GM19452 (cell line): ENCODE data around the gene BARX2.

Source experiments
- ATAC-seq: cut with Tn5 transposase; IDR thresholded peaks from one replicate; pipeline ENCODE4 v1.9.1; 2021; ENCODE audit not compliant: unreplicated experiment

Gene BARX2

DNA sequence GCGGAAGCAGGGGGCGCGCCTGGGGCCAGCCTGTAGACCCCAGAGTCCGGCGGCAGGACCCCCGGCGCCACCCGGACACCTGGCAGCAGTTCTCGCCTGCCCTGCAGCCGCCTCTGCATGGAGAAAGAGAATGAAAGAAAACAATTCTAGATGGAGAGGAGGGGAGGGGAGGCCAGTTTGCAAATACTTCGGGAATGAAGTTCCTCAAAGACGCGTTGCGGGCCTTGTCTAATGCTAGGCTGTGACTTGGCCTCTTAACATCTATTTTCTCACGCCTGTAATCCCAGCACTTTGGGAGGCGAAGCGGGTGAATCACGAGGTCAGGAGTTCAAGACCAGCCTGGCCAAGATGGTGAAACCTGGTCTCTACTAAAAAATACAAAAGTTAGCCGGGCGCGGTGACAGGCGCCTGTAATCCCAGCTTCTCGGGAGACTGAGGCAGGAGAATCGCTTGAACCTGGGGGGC lies 2.1 kb upstream of the BARX2 start:
- no peak for ATAC-seq

- no peak for ATAC-seq
These were observed 1.3 kb upstream of the BARX2 start for GRCh38 chr11:129374081-129374992.

DNA sequence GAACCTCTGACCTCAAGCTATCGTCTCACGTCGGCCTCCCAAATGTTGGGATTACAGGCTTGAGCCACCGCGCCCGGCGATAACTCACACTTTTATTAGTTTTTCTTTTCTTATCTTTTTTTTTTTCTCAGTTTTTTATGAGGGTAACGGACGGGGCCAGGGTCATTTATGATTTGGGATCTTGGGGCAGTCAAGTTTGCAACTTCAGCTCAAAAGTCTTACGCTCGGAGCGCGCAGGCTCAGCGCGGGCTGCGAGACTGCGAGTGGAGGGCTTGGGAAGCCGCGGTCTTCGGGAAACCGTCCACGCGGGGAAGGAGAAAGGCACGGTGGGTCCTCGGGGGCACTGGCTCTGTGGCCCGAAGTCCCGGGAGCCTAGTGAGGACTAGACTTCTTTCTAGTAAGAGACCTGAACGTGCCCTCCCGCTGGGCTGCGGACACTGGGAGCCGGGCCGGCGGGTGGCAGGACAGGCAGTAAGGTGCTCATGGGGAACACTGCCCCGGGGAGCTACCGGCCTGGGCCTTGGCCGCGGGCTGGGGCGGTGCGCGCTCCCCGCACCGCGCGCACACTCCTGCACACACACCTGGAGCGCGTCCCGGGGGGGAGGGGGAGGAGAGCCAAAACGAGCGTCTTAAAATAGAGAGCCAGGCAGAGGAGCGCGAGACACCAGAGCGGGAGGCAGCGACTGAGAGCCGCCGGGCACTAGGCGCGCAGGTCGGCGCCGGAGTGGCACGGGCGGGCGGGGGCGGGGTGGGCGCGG lies 476 bp upstream of the BARX2 start:
- ATAC-seq = no peak

DNA sequence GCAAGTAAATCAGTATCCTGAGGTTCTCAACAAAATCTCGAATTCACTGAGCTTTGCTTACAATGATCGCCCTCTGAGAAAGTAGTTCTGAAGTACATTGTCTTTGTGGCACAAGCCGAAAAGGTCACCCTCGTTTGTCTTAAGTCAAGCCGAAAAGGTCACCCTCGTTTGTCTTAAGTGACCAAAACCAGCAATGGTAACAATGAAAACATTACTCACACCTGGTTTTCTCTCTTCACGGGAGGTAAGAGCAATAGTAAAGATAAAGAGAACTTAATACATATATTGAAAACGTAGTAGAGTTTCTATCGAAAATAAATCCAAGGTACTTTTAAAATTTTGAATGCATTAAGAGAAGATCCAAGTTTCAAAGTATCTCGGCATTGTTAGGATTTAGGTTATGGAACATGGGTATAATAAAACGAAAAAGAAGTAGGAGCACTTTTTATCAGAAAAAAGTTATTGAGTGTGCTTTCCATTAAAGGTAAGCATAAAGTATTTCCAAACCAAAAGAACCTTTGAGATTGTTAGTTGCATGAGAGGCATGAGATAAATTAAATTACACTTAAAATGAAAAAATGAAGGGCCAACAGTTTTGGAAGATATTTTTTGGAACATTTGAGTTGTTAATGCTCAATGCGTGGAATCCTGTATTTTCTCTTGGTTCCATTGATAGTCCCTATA lies 1.2 kb downstream of the BARX2 start:
- ATAC-seq = no peak

DNA sequence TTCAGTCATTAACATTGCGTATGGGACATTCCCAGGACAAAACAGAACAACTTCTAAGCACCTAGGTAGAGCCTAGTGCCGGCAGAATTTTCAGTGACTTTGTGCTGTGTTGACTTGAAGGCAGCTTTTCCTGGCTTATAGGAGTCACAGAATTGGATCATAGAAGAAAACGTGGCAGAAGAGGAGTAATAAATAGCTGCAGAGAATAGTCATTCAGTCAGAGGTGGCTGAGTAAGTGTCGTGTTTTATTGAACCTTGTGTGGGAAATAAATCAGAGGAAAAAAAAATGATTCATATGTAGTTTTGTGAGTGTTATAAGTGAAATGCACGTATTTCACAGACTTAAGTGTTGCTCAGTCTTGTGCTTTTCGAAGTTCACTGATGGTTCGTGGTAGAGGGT lies 2.1 kb downstream of the BARX2 start:
- no peak for ATAC-seq

GRCh38 chr11:129380413-129380812 lies 4.8 kb downstream of the BARX2 start:
- ATAC-seq = no peak

DNA sequence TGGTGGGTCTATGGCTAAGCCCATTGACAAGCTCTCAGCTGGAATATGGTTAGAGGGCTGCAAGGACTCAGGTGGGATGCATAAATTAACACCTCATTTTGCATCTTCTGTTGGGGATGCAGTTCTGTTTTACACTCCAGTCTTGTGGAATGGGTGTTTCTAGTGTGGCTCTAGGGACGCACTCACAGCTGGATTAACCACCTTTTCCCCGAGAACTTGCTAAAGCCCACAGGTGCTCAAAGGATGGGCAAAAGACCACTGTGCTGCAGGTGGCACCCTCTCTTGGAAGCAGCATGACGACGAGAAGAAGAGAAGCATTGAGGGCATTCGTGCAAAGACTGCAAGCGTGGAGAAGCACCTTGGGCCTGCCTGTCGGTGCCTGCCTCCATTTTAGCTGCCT lies 6.9 kb downstream of the BARX2 start:
- no peak for ATAC-seq

DNA sequence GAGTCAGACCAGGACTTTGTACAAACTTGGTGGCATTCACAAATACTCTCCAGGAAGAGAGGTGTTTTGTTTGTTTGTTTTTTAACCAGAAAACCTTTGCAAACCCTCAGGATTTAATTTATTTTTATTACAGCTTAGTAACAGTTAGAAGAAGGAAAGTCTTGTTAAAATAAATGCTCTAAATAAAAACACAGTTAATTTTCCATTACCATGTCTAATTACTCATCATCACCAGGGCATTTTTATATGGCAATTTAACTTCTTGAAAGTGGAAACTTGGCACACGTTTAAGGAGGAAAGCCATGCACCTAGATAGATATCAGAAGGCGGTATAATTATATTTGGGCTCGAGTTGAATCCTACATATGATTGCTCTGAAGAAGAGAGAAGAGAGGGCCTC lies 7.4 kb downstream of the BARX2 start:
- ATAC-seq = no peak

DNA sequence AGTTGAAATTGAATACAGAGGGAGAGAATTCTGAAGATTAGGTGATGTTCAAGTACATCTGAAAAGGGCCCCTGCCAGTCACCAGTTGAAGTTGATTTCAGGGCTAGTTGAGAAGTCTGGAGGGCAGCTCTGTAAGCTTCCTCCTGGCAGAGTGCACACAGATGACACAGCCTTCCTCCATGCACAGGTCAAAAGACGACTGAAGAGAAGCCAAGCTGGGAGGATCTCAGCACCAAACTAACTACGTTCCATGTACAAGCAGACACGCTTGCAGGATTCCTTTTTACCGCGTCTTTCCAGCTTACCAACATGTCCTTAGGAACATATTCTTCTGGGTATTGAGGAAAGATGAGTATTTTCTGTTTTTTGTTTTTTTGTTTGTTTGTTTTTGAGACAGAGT lies 7.9 kb downstream of the BARX2 start:
- ATAC-seq = no peak

DNA sequence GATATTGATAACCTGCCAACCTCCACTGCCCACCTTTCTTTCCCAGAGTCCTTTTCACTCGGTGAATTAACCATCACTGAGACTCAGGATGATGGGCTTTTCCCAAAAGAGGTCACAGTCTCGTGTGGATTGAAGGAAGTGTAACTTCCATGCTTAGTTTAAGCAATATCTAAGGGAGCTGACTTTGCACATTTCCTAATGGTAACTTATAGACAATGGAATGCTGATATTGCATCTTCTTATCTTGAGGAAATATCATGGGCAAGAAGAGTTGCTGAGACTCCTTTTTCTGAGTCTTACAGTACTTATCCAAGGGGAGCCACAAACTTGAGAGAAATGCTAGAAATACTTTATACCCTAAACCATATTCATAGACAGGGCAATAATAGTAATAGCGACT lies 8.8 kb downstream of the BARX2 start:
- ATAC-seq = no peak

DNA sequence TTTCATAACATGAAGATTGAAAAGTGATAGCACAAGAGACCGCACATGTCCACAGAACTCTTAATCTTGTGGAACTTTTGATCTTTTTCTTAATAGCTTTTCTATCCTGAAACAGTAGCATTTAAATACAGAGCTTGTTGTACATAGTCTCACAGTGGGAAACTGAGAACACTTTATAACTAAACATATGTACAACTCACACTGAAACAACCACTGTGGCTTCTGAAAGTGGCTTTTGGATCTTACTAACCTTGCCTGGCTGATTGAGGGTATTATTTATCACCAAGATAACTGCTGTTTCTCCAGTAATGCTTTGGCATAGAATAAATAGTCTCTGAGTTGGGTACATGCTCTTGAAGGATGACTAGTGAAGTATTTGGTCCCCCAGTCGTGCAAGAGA lies 10.2 kb downstream of the BARX2 start:
- ATAC-seq = no peak

GRCh38 chr11:129386795-129387397 lies 11.2 kb downstream of the BARX2 start:
- no peak for ATAC-seq

DNA sequence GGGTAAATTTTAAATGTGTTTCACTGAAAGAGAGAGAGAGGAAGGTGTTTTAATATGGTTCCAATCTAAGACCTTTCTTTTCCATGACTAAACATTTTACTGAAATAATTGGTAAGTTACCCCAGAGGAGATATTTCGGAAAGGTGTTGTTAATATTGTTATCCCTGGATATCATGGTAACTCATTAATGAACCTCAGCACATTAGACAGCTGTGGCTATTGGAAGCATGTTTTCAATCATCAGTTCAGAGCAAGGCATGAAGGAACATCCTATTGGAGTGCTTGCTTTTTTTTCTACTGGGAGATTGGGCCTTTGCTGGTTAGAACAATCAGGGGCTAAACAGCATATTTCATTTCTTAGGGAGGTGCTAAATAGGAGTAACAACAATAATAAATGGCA lies 11.8 kb downstream of the BARX2 start:
- ATAC-seq = no peak

DNA sequence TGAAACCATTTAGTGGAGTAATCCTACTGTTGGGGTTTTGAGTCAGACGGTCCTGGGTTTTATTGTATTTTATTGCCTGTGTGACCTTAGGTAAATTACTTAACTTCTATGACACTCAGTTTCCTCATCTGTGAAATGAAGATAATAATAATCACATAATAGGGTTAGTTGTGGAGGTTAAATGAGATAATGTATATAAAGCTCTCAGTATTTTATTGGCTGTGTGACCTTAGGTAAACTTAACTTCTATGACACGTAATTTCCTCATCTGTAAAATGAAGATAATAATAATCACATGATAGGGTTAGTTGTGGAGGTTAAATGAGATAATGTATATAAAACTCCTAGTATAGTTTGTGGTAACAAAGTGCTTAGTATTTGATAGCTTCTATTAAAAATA lies 13.2 kb downstream of the BARX2 start:
- no peak for ATAC-seq

DNA sequence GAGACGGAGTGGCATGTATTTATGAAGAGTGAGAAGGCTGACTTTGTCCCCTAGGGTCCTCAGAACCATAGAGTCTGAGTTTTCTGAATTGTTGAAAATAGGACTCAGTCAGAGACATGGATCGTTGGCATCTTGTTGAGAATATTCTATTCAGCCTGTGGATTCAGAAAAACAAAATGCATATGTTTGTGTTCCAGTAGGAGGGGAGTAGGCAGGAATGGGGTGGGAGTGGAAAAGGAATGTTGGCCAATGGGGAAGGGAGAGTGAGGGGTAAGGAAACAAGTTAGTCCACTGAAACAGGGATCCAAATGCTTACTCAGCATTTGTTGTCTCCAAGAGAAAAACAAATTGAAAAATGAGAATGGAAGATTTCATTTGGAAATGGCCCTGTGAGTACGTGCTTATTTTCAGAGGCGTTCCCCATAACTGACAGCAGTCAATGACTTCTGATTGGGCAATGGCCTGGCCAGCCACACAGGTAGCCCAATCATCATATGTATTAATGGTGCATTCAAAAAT lies 14.7 kb downstream of the BARX2 start:
- no peak for ATAC-seq

- no peak for ATAC-seq
These were observed 15.7 kb downstream of the BARX2 start for GRCh38 chr11:129391360-129391759.

GRCh38 chr11:129391821-129392220 lies 16.2 kb downstream of the BARX2 start:
- ATAC-seq = no peak

DNA sequence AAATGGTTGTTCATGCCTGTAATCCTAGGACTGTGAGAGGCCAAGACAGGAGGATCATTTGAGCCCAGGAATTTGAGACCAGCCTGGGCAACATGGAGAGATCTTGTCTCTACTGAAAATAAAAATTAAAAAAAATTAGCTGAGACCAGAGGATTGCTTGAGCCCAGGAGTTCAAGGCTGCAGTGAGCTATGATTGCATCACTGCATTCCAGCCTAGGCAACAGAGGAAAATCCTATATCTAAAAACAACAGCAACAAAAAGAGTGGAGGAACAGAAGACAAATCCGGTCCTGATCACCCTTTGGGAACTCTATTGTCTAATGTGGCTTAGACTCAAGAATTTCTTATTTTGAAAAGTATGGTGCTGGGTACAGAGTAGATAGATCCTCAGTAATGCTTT lies 17.3 kb downstream of the BARX2 start:
- no peak for ATAC-seq

- ATAC-seq = no peak
These were observed 19.1 kb downstream of the BARX2 start for GRCh38 chr11:129394709-129395108.

DNA sequence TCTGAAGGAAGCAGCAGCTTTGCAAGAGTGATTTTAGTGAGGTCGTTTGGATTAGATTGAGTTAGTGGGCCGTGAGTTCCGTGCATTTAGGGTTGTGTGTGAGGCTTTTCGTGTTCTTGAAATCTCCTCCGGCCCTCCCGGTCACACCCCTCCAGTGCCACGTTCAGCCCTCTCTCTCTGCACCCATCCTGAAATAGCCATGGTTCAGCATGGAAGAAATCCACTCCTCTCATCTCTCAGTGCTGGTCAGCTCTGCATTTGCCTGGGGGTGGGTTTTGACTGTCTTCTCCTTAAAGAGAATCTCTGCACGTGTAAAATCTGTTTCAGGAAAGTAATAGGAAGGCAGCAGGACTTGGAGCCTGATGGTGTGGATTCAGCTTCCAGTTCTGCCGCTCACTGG lies 19.8 kb downstream of the BARX2 start:
- no peak for ATAC-seq

DNA sequence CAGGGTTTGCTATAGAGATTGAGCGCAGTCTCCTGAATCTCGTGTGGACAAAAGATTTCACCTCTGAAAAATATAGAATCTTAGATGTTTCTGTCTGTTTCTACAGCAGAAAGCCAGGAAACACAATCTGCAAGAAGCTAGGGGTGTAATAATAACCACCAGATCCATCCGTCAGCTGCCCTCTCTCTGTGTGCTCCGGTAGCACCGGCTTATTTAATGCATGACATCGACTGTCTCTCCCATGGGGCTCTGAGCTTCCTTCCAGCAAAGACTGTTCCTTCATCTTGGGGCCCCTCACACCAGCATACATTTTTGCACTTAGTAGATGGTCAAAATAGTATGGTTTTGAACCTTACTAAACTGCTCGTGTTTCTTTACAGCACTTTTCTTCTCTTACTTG lies 20.2 kb downstream of the BARX2 start:
- no peak for ATAC-seq
